Naive thymus-derived CD8-positive, alpha-beta T cell (primary cell): ENCODE measurements around the gene MAOB. TPM values are rescaled to one million over a fixed set of nuclear protein-coding genes. Genes with fewer than 3 reads are reported as not detected.

ENCODE experiments used
- ATAC-seq, 2 donors: fragments of 150-1000 bp; cut with Tn5 transposase in 1 of 2; sonication (Bioruptor Pico), chemical (Tn5 transposase) in 1 of 2; 1 replicate in 1 of 2; 2 replicates in 1 of 2; pipeline ENCODE4 v1.10.0; 2021; ENCODE audit warnings: mild to moderate bottlenecking in 2 of 2, moderate library complexity in 2 of 2
- POLR2A ChIA-PET: fragments of 350-600 bp; sonication (Branson Sonifier 250); formaldehyde crosslinking; loops from one replicate; lab custom pipeline; 2021; ENCODE audit warnings: antibody characterized with exemption; lab: Charles Lee
- DNase-seq, 10 donors: peaks; one replicate each; pipeline versions ENCODE4 v3.0.0 to v3.0.0-alpha.2; 2020 to 2022
- H3K27ac Mint-ChIP-seq, 10 donors: one replicate each; pipeline ENCODE4 v1.8.0; 2020 to 2022; ENCODE audit warnings: mild to moderate bottlenecking in 10 of 10, mixed read lengths in 10 of 10, moderate library complexity in 4 of 10, inconsistent platforms in 1 of 10
- H3K27me3 Mint-ChIP-seq, 5 donors: one replicate each; pipeline ENCODE4 v1.8.0; 2021 to 2022; ENCODE audit warnings: mixed read lengths in 5 of 5
- H3K36me3 Mint-ChIP-seq, 3 donors: one replicate each; pipeline ENCODE4 v1.8.0; 2020 to 2022; ENCODE audit warnings: mixed read lengths in 3 of 3, mild to moderate bottlenecking in 2 of 3, inconsistent platforms in 1 of 3
- H3K4me1 Mint-ChIP-seq, 4 donors: one replicate each; pipeline ENCODE4 v1.8.0; 2021 to 2022; ENCODE audit warnings: mixed read lengths in 4 of 4
- H3K4me3 Mint-ChIP-seq, 10 donors: one replicate each; pipeline ENCODE4 v1.8.0; 2020 to 2022; ENCODE audit warnings: mild to moderate bottlenecking in 10 of 10, mixed read lengths in 10 of 10, moderate library complexity in 6 of 10, inconsistent platforms in 1 of 10
- H3K9me3 Mint-ChIP-seq, 9 donors: one replicate each; pipeline ENCODE4 v1.8.0; 2020 to 2022; ENCODE audit warnings: mixed read lengths in 9 of 9, mild to moderate bottlenecking in 3 of 9, inconsistent platforms in 1 of 9, moderate library complexity in 1 of 9
- polyA plus RNA-seq, 3 donors: library from polyadenylated mRNA; unstranded; fragments of 300-500 nt; fragmentation: Illumina TruSeq; gene quantifications; one replicate each; pipeline ENCODE4 v1.2.3, GENCODE V29; 2021
- total RNA-seq, 8 experiments: library from RNA in 2 of 8; stranded (reverse) in 2 of 8; gene quantifications; one replicate each; pipeline ENCODE4 v1.2.3 and lab custom pipeline; 2021 to 2026

MAOB gene
- total and polyA plus RNA-seq, 5 experiments from 2014 or later: not detected

DNA sequence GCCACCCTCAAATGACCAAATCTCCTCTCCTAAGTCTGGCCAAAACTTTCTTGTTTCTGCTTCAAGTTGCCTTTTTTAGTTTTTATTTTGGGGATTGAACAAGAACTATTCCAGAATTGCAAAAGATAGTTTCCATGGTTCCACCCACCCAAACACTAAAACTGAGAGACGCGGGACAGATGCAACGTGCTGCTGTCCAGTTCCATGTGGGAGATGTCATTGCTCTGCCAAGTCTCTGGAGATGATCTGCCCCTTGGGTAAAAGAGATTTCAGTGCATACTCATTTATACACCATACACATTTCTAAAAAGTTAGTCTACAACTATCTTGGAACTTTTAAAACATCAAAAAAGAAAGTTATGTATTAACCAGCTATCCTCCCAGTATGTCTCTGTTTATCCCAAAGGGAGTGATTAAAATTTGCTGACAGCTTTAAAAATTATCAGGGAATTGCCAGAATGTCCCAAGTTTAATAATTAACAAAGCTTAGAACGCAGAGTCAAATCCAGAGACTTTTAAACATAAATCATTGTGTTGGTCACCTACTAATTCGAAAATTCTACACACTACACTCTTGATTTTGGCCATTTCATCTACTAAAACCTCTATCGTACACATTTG, 3.2 kb downstream of the MAOB start:
- peaks cover 0 to 4% (median 0%) of the 10 kb centered on the region in 3 donors for H3K36me3 Mint-ChIP-seq
- no peaks in the 10 kb centered on the region for H3K9me3 Mint-ChIP-seq
- peaks cover 0 to 6% (median 6%) of the 10 kb centered on the region in 4 donors for H3K4me1 Mint-ChIP-seq
- POLR2A ChIA-PET: no interaction called here
- peaks cover 9 to 20% (median 15%) of the 10 kb centered on the region in 5 donors for H3K27me3 Mint-ChIP-seq
- no peak for ATAC-seq
- no peak for DNase-seq
- H3K4me3 Mint-ChIP-seq: no peak overlapping the region
- no peak overlapping the region for H3K27ac Mint-ChIP-seq

DNA sequence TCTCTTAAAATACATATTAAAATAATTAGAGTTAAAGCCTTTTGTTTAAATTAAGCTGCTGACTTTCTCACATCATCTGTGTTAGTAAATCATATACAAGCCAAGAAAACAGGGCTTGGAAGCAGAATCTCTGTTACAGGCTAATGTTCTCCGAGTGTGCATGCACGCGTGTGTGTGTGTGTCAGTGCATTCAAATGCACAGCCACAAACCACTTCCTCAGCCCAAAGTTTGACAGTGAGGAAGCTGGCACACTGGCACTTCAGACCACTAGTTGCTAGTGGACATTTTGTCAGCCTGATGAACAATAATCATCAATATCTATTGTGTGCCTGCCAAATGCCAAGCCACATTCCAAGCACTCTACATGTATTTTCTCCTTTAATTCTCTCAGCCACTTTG, 5.6 kb downstream of the MAOB start:
- peaks cover 0 to 4% (median 2%) of the 10 kb centered on the region in 4 donors for H3K4me1 Mint-ChIP-seq
- POLR2A ChIA-PET: no interaction called here
- H3K9me3 Mint-ChIP-seq: peaks cover 0 to 7% (median 0%) of the 10 kb centered on the region in 9 donors
- H3K27ac Mint-ChIP-seq: no peak overlapping the region
- H3K27me3 Mint-ChIP-seq: peaks cover 7 to 20% (median 14%) of the 10 kb centered on the region in 5 donors
- H3K4me3 Mint-ChIP-seq: no peak overlapping the region
- ATAC-seq: no peak
- no peak for DNase-seq
- peaks cover 0 to 4% (median 0%) of the 10 kb centered on the region in 3 donors for H3K36me3 Mint-ChIP-seq

DNA sequence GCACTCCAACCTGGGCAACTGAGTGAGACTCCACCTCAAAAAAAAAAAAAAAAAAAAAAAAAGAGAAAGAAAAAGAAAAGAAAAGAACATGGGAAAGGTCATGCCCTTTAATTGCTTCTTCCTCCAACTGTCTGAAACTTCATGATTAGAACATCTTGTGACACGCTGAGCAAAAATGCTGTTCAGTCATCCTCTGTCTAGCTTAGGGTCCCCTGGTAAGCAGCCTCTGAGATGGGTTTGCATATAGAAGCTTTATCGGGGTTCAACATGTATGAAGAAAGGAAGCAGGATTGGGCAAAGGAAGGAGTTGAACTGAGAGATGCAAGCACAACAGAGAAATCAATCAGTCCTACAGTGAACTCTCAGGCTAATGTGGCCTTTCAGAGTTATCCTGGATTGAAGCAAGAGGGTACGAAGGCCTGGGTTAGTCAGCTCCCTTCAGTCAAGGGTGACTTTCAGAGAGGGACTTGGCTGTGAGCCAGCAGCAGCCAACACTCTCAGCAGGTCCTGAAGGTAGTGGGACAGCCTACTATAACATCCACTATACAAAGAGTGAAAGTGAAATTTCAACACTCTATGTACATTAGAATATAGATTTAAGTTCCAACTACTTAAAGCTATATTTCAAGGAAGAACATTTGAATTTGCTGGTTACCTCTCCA, 11.4 kb downstream of the MAOB start:
- H3K27ac Mint-ChIP-seq: no peak overlapping the region
- H3K9me3 Mint-ChIP-seq: peaks cover 0 to 7% (median 0%) of the 10 kb centered on the region in 9 donors
- POLR2A ChIA-PET: no interaction called here
- no peak for ATAC-seq
- H3K4me1 Mint-ChIP-seq: peaks cover 0 to 2% (median 0%) of the 10 kb centered on the region in 4 donors
- no peaks in the 10 kb centered on the region for H3K36me3 Mint-ChIP-seq
- H3K4me3 Mint-ChIP-seq: no peak overlapping the region
- DNase-seq: no peak
- peaks cover 0 to 5% (median 0%) of the 10 kb centered on the region in 5 donors for H3K27me3 Mint-ChIP-seq

DNA sequence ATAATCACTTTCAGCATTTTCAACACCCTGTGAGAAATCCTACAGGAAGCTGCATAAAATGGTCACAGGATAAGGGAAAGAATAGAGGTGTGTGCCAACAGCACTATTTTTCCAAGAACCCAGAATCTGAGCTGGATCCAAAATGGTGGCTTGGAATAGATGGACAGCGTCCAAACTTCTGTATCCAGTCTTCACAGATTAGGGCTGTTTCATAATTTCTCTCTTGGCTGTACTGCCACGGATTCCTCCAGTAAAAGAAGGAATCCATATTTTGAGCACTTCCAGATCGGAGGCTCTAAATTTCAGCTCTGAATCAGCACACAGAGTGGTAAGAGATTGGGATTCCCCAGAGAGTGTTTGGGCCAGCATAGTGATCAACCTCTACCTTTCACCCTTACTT, 12.2 kb downstream of the MAOB start:
- no peaks in the 10 kb centered on the region for H3K36me3 Mint-ChIP-seq
- peaks cover 0 to 5% (median 0%) of the 10 kb centered on the region in 5 donors for H3K27me3 Mint-ChIP-seq
- POLR2A ChIA-PET: no interaction called here
- ATAC-seq: no peak
- H3K9me3 Mint-ChIP-seq: peaks cover 0 to 7% (median 0%) of the 10 kb centered on the region in 9 donors
- DNase-seq: no peak
- H3K4me1 Mint-ChIP-seq: no peaks in the 10 kb centered on the region
- H3K4me3 Mint-ChIP-seq: no peak overlapping the region
- peak overlapping the region in 1 of 10 donors; percentile 77 for H3K27ac Mint-ChIP-seq

DNA sequence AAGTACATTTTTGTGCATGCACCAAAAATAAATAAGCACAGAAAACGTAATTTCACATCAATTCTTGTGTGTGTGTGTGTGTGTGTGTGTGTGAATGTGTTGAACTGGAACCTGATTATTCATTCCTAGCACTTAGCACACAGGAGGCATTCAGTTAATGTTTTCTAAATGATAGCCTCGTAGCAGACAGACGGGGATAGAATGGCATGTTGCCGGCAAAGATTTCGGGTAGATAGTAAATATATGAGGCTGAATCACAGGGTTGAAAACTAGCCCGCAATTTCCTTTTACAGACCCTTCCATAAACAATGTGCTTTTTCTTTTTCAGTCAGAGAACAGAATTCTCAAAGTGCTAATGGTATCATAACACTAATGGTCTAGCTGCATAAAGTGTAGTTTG, 13.5 kb downstream of the MAOB start:
- Mint-ChIP-seq H3K9me3 (peaks cover 0 to 7% (median 0%) of the 10 kb centered on the region in 9 donors), H3K36me3 (no peaks in the 10 kb centered on the region), H3K27me3 (peaks cover 0 to 3% (median 0%) of the 10 kb centered on the region in 5 donors), H3K4me3 (no peak overlapping the region), H3K27ac (no peak overlapping the region), H3K4me1 (no peaks in the 10 kb centered on the region)
- DNase-seq (no peak), ATAC-seq (no peak)
- POLR2A ChIA-PET: no interaction called here

DNA sequence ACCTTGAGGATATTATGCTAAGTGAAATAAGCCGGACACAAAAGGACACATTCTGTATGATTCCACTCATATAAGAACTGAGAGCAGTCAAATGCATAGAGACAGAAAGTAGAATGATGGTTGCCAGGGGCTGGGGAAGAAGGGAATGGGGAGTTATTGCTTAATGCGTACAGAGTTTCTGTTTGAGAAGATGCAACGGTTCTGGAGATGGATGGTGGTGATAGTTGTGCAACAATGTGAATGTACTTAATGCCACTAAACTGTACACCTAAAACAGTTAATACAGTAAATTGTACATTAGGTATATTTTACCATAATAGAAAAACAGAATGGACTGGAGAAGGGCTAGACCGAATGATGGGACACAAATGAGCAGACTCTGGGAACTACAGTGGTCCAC, 15.8 kb downstream of the MAOB start:
- Mint-ChIP-seq H3K36me3 (no peaks in the 10 kb centered on the region), H3K27me3 (no peaks in the 10 kb centered on the region), H3K9me3 (no peaks in the 10 kb centered on the region), H3K27ac (no peak overlapping the region), H3K4me3 (no peak overlapping the region), H3K4me1 (no peaks in the 10 kb centered on the region)
- DNase-seq: no peak
- ATAC-seq: no peak
- POLR2A ChIA-PET: no interaction called here

DNA sequence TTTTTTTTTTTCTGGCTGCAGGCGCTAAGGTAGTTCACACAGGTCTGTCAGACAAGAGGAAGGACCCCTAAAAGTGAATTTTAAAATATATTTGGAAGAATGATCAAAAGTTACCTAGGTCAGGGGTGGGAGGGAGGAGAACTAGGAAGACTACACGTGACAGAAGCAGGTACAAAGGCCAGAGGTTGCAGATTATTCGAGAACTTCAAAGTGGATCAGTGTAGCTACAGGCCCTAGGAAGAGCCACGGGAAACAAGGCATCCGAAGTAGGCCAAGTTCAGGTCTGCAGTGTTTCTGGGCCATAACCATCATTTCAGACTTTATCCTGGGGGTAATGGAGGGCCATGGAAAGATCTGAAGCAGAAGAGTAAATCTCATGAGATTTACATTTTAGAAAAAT, 16.5 kb downstream of the MAOB start:
- POLR2A ChIA-PET: interaction anchor here (0.6 kb wide), 1 partner anchor 91 kb away, joined by 5 read pairs; no protein-coding TSS in a partner anchor
- no peaks in the 10 kb centered on the region for H3K36me3 Mint-ChIP-seq
- no peaks in the 10 kb centered on the region for H3K27me3 Mint-ChIP-seq
- no peak overlapping the region for H3K27ac Mint-ChIP-seq
- H3K4me1 Mint-ChIP-seq: no peaks in the 10 kb centered on the region
- no peaks in the 10 kb centered on the region for H3K9me3 Mint-ChIP-seq
- ATAC-seq: no peak
- no peak for DNase-seq
- H3K4me3 Mint-ChIP-seq: no peak overlapping the region

DNA sequence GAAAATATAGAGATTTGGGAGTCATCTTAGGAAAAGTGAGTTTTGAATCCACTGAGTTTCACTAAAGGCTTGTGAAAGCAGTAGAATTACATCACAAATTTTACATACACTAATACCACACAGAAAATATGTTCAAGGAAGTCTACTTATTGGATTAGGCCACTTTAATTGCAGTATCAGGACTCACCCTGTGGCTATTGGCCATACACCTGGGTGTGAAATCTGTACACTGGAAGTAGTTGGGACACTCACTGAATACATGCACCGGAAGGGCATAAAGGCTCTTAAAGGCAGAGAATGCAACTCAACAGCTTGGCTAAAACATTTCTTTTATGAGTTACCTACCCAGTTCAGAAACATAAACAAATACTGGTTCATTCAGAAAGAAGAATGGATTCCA, 19.8 kb downstream of the MAOB start:
- Mint-ChIP-seq H3K9me3 (no peaks in the 10 kb centered on the region), H3K4me3 (no peak overlapping the region), H3K36me3 (no peaks in the 10 kb centered on the region), H3K27me3 (no peaks in the 10 kb centered on the region), H3K4me1 (no peaks in the 10 kb centered on the region), H3K27ac (no peak overlapping the region)
- no peak for DNase-seq
- ATAC-seq: no peak
- POLR2A ChIA-PET: no interaction called here

DNA sequence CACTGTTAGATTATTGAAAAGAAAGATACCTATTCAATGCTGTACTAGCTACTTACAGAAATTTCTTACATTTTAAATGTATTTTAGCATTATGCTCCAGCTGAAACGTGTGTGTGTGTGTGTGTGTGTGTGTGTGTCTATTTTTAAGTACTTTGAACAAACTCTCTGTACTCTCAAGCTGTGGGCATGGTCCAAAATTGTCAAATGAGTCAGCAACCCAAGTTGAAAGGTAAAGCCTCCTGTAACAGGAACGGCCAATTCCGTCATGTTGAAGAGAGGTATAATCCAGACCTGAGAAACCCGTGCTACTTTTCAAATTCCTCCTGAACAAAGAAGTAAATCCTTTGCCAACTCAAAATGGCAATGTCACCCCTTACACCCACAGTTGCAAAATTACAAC, 20.5 kb downstream of the MAOB start:
- no peak for ATAC-seq
- H3K27ac Mint-ChIP-seq: no peak overlapping the region
- no peaks in the 10 kb centered on the region for H3K27me3 Mint-ChIP-seq
- H3K4me3 Mint-ChIP-seq: no peak overlapping the region
- POLR2A ChIA-PET: interaction anchor here (0.5 kb wide), 2 partner anchors 8 to 167 kb away, joined by 3 to 5 read pairs; no protein-coding TSS in a partner anchor
- no peaks in the 10 kb centered on the region for H3K4me1 Mint-ChIP-seq
- H3K36me3 Mint-ChIP-seq: no peaks in the 10 kb centered on the region
- DNase-seq: no peak
- no peaks in the 10 kb centered on the region for H3K9me3 Mint-ChIP-seq

DNA sequence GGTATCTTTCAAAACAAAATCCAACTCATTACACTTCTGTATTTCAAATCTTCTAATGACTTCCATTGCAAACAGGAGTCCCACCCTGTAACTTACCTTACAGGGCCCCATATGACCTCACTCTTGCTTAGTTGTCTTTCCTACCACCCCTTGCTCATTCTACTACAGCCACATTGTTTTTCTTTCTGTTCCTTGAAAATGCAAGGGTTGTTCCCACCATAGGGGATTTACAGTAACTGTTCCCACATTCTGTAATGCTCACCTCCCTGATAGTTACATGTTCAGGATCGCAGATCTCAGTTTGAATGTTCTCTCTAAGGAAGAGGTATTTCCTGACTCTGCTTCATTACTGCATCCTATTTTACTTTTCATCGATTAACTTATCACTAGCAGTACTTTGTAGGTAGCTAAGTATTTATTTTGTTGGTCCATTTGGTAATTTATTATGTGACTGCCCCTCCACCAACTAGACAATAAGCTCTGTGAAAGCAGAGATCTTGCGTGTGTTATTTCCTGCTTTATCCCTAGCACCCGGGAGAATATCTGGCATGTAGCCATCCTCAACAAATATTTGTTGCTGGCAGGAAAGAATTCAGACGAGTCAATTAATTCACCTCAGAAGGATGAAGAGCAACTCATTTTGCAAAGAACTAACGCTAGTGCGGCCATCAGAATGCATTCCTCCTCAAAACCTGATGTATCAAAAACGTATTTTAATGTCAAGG, 21.4 kb downstream of the MAOB start:
- Mint-ChIP-seq H3K27me3 (no peaks in the 10 kb centered on the region), H3K4me3 (no peak overlapping the region), H3K4me1 (no peaks in the 10 kb centered on the region), H3K36me3 (no peaks in the 10 kb centered on the region), H3K27ac (no peak overlapping the region), H3K9me3 (peaks cover 0 to 2% (median 0%) of the 10 kb centered on the region in 9 donors)
- no peak for ATAC-seq
- no peak for DNase-seq
- POLR2A ChIA-PET: no interaction called here

DNA sequence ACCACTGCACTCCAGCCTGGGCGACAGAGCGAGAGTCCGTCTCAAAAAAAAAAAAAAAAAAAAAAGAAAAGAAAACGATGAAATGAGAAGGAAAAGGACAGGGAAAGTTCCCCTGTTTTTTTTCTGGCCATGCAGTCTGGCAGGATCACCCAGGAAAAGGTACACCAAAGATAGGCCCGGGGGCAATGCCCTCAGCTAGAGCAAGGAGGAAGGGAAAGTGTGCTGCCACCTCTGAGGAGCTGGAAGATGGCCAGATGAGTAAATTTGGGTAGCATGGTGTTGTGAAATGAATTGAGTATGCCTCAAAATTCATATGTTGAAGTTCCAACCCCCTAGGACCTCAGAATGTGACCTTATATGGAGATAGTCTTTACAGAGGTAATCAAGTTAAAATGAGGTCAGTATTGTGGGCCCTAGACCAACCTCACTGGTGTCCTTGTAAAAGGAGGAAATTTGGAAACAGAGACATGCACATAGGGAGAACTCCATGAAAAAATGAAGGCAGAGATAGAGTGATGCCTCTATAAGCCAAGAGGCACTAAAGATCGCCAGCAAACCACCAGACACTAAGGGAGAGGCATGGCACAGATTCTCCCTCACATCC, 28.9 kb downstream of the MAOB start:
- H3K4me3 Mint-ChIP-seq: no peak overlapping the region
- no peaks in the 10 kb centered on the region for H3K4me1 Mint-ChIP-seq
- H3K27me3 Mint-ChIP-seq: no peaks in the 10 kb centered on the region
- peaks cover 0 to 2% (median 0%) of the 10 kb centered on the region in 9 donors for H3K9me3 Mint-ChIP-seq
- POLR2A ChIA-PET: interaction anchor here (0.7 kb wide), 1 partner anchor 9 kb away, joined by 5 read pairs; no protein-coding TSS in a partner anchor
- ATAC-seq (no peak), DNase-seq (no peak)
- no peak overlapping the region for H3K27ac Mint-ChIP-seq
- H3K36me3 Mint-ChIP-seq: no peaks in the 10 kb centered on the region

DNA sequence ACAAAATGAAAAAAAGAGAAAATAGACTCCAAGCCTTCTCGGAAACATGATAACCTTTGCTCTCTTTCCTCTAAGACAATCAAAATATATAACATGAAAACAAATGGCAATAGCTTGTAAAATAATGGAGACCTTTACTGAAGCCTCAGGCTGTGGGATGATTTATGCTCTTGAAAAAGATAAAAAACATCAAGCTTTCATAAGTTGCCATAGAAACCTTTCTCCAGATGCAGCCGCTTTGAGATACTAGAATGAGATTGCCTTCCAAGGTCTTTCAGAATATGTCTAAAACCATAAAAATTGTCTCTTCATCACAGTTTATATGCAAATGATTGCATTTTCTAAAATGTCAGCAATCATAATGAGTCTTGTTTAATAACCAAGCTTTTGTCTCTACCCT, 31.6 kb downstream of the MAOB start:
- Mint-ChIP-seq H3K27me3 (no peaks in the 10 kb centered on the region), H3K27ac (no peak overlapping the region), H3K9me3 (peaks cover 0 to 2% (median 0%) of the 10 kb centered on the region in 9 donors), H3K4me1 (no peaks in the 10 kb centered on the region), H3K36me3 (no peaks in the 10 kb centered on the region), H3K4me3 (no peak overlapping the region)
- ATAC-seq: no peak
- POLR2A ChIA-PET: no interaction called here
- no peak for DNase-seq

DNA sequence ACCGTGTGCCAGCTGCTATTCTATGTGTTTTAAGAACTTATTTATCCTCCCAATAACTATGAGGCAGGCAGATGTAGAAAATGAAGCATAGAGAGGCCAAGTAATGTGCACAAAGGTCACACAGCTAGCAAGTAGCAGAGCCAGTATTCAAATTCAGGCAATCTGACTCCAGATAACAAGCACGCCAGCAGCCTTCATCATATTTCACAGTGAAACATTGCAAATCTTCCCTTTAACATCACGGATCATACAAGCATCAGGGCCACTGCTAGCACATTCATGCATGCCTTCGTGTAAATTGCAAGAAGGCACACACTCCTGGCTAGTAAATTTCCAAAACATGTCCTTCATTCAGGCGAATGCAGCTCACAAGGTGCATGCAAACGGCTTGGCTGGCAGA, 33.1 kb downstream of the MAOB start:
- H3K4me3 Mint-ChIP-seq: no peak overlapping the region

More for the DNA sequence above, 33.1 kb downstream of the MAOB start:
- DNase-seq (no peak), ATAC-seq (no peak)
- POLR2A ChIA-PET: no interaction called here
- Mint-ChIP-seq H3K36me3 (no peaks in the 10 kb centered on the region), H3K27me3 (no peaks in the 10 kb centered on the region), H3K4me1 (no peaks in the 10 kb centered on the region), H3K27ac (no peak overlapping the region), H3K9me3 (peaks cover 0 to 2% (median 0%) of the 10 kb centered on the region in 9 donors)
